Stomach (tissue), 9 donors: ENCODE data around the gene ZNRF3. TPM values are rescaled to one million over a fixed set of nuclear protein-coding genes. Genes with fewer than 3 reads are reported as not detected.
A peak's percentile ranks its signal among the peaks of the same experiment; 100 is the strongest.

Experiments
- DNase-seq, 2 donors: peaks; one replicate each; pipeline versions ENCODE4 v3.0.0 to v3.0.0-alpha.2; 2013 to 2019
- H3K27ac ChIP-seq, 5 donors: fragments of 200-600 bp in 4 of 5; sonication (generic) in 4 of 5; one replicate each; pipeline ENCODE4 v1.5.1; 2013 to 2019; ENCODE audit warnings: mild to moderate bottlenecking in 1 of 5, moderate library complexity in 1 of 5
- H3K27me3 ChIP-seq, 3 donors: fragments of 200-600 bp; sonication (generic); one replicate each; pipeline ENCODE4 v1.5.1; 2017 to 2019; ENCODE audit warnings: mixed run types in 1 of 3
- H3K36me3 ChIP-seq, 4 donors: fragments of 200-600 bp; sonication (generic); 1 replicate in 3 of 4; 2 replicates in 1 of 4; pipeline ENCODE4 v1.5.1; 2016 to 2019
- H3K4me1 ChIP-seq, 4 donors: fragments of 200-600 bp; sonication (generic); one replicate each; pipeline ENCODE4 v1.5.1; 2016 to 2019
- H3K4me3 ChIP-seq, 4 donors: fragments of 200-600 bp; sonication (generic) in 3 of 4; one replicate each; pipeline ENCODE4 v1.5.1; 2016 to 2019; ENCODE audit warnings: mild to moderate bottlenecking in 1 of 4
- H3K9me3 ChIP-seq, 4 donors: fragments of 200-600 bp; sonication (generic); one replicate each; pipeline ENCODE4 v1.5.1; 2016 to 2019
- EP300 ChIP-seq: sonication (generic); formaldehyde crosslinking; IDR thresholded peaks from one replicate; pipeline ENCODE4 v1.6.1; 2017; ENCODE audit warnings: antibody characterized with exemption
- POLR2A ChIP-seq, 4 donors: fragments of 450-650 bp; IDR thresholded peaks; one replicate each; pipeline ENCODE4 v1.6.1; 2016; ENCODE audit warnings: antibody characterized with exemption in 4 of 4, control low read depth in 2 of 4, mild to moderate bottlenecking in 1 of 4, moderate library complexity in 1 of 4
- POLR2AphosphoS5 ChIP-seq, 3 donors: sonication (generic); formaldehyde crosslinking; IDR thresholded peaks; one replicate each; pipeline ENCODE4 v1.6.1; 2016; ENCODE audit warnings: antibody characterized with exemption in 3 of 3
- WGBS, 5 donors: extraction: QIAGEN DNeasy Blood & Tissue Kit in 3 of 5; methylation state at CpG; one replicate each; pipeline versions ENCODE4 v1.1.5 to v1.1.7; 2013 to 2018; 5-methylcytosine and 5-hydroxymethylcytosine counted together
- intact Hi-C: fragments of 100-400 bp; cut with DNase I; formaldehyde crosslinking; loops from one replicate; pipeline ENCODE4 v1.15.1; 2023; ENCODE audit warnings: low total_unique reads
- polyA plus RNA-seq, 3 donors: library from polyadenylated mRNA; stranded (reverse); fragments of 200-250 nt; gene quantifications; one replicate each; pipeline ENCODE4 v1.2.3, GENCODE V29; 2013
- total RNA-seq, 5 donors: library from RNA; depleted of rRNA; stranded (reverse); fragments of >200 nt; gene quantifications; one replicate each; pipeline versions ENCODE4 v1.1.0 to v1.2.3, GENCODE V29; 2014 to 2016
- TF ChIP-seq, protein P1 (sequence below), 7 experiments: fragments of 450-650 bp in 4 of 7; fragments of 200-600 bp in 3 of 7; sonication (generic) in 3 of 7; IDR thresholded peaks; one replicate each; pipeline ENCODE4 v1.5.1; 2016 to 2019; ENCODE audit warnings: antibody characterized with exemption in 7 of 7, control low read depth in 2 of 7, mild to moderate bottlenecking in 1 of 7
- donor health status: healthy with polysubstance abuse.
- donor health status: Bipolar disorder and iron deficiency.
- donor health status: healthy.

ZNRF3 gene
- total and polyA plus RNA-seq, 8 donors: 1.4 to 52.7 (median 3.6) TPM

DNA sequence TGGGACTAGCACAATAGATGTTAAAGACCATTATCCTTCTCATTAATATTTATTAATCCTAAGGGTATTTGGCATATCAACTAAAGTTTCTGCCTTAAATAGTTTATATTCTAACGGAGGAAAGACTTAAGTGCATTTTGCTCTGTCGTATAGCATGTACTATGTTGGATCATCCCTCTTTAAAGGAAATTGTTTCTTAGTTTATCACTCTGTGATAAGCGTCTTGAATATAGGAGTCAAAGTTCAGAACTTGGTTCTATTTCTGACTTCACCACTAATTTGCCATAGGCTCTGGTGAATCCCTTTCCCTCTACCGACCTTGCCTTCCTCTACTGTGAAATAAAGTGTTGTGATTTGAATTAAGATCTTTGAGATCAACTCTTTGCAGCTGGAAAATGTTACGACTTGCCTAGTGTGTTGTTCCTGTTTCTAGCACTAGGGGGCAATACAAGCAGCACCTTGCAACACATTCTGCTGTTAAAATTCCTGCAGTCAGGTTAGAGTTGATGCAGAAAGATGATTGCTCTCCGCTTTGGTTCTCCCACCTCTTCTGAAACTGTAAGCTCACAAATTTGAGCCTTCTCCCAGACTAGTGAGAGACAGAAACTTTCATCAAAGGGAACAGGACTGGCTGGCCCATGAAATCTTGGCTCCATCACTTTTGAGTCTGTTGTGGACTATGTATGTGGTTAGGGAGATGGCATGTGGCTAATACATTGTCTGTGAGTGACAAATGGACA lies 27.8 kb upstream of the ZNRF3 start:
- Histone ChIP-seq H3K27ac (no peak overlapping the region), H3K9me3 (no peaks in the 10 kb centered on the region), H3K36me3 (no peaks in the 10 kb centered on the region), H3K4me1 (peaks cover 0 to 10% (median 4%) of the 10 kb centered on the region in 4 donors), H3K27me3 (no peaks in the 10 kb centered on the region), H3K4me3 (no peak overlapping the region)
- 8 to 20% (median 11%) methylated on average over 6 of the region's 6 CpGs for WGBS, 5 donors
- no peak for TF ChIP-seq POLR2A (IDR thresholded peaks at IDR 0.05)
- TF ChIP-seq, protein P1, sequence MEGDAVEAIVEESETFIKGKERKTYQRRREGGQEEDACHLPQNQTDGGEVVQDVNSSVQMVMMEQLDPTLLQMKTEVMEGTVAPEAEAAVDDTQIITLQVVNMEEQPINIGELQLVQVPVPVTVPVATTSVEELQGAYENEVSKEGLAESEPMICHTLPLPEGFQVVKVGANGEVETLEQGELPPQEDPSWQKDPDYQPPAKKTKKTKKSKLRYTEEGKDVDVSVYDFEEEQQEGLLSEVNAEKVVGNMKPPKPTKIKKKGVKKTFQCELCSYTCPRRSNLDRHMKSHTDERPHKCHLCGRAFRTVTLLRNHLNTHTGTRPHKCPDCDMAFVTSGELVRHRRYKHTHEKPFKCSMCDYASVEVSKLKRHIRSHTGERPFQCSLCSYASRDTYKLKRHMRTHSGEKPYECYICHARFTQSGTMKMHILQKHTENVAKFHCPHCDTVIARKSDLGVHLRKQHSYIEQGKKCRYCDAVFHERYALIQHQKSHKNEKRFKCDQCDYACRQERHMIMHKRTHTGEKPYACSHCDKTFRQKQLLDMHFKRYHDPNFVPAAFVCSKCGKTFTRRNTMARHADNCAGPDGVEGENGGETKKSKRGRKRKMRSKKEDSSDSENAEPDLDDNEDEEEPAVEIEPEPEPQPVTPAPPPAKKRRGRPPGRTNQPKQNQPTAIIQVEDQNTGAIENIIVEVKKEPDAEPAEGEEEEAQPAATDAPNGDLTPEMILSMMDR (IDR thresholded peaks at IDR 0.05): peak in 6 of 7 experiments; percentile 35 to 95 (median 92)
- peak in 1 of 3 donors; percentile 27 for TF ChIP-seq POLR2AphosphoS5 (IDR thresholded peaks at IDR 0.05)
- peak; percentile 42 to 91 for DNase-seq
- intact Hi-C loops: loop anchor here (10.0 kb wide), 2 partner anchors 299 to 399 kb away; no protein-coding TSS in a partner anchor

DNA sequence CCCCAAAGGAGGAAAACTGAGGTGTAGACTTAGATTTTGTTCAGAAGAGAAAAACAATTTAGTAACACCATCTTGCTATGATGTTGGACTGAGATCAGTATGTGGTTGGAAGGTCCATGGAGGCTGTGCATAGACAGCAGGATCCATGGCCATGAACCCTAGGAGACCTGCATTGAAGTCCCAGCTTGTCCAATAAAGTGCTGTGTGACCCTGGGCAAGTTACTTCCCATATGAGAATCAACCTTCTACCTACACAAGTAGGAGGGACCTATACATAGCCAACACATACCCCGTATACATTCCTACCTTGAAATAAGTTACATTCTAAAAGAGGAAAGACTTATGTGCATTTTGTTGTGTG lies 27.3 kb upstream of the ZNRF3 start:
- H3K27ac ChIP-seq: no peak overlapping the region
- H3K4me3 ChIP-seq: no peak overlapping the region
- DNase-seq: no peak
- H3K4me1 ChIP-seq: peaks cover 0 to 10% (median 4%) of the 10 kb centered on the region in 4 donors
- 91 to 97% (median 96%) methylated on average over 1 of the region's 1 CpG for WGBS, 5 donors
- intact Hi-C loops: loop anchor here (10.0 kb wide), 2 partner anchors 299 to 399 kb away; no protein-coding TSS in a partner anchor
- H3K27me3 ChIP-seq: no peaks in the 10 kb centered on the region
- no peaks in the 10 kb centered on the region for H3K9me3 ChIP-seq
- TF ChIP-seq POLR2A (IDR thresholded peaks at IDR 0.05) (no peak), EP300 (no peak), POLR2AphosphoS5 (IDR thresholded peaks at IDR 0.05) (no peak)
- TF ChIP-seq, protein P1 (IDR thresholded peaks at IDR 0.05): no peak
- H3K36me3 ChIP-seq: no peaks in the 10 kb centered on the region

DNA sequence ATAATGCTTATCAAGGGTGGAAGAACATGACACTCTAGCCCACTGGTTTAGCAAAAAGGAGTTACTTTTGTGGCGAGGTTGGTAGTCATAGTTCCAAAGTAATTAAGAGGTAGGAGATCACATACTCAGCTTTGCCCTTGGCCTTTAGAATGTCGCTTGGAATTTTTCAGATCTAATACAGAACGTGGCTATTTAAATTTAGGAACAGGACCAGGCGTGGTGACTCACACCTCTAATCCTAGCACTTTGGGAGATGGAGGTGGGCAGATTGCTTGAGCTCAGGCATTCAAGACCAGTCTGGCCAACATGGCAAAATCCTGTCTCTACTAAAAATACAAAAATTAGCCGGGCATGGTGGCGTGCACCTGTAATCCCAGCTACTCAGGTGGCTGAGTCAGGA lies 26.1 kb upstream of the ZNRF3 start:
- Histone ChIP-seq H3K27me3 (no peaks in the 10 kb centered on the region), H3K4me3 (no peak overlapping the region), H3K36me3 (no peaks in the 10 kb centered on the region), H3K9me3 (no peaks in the 10 kb centered on the region), H3K4me1 (peaks cover 0 to 10% (median 4%) of the 10 kb centered on the region in 4 donors), H3K27ac (no peak overlapping the region)
- WGBS, 5 donors: 69 to 83% (median 72%) methylated on average over 6 of the region's 6 CpGs
- TF ChIP-seq EP300 (no peak), POLR2A (IDR thresholded peaks at IDR 0.05) (no peak), POLR2AphosphoS5 (IDR thresholded peaks at IDR 0.05) (no peak)
- TF ChIP-seq, protein P1 (IDR thresholded peaks at IDR 0.05): no peak
- DNase-seq: no peak
- intact Hi-C loops: loop anchor here (10.0 kb wide), 2 partner anchors 298 to 398 kb away; no protein-coding TSS in a partner anchor

DNA sequence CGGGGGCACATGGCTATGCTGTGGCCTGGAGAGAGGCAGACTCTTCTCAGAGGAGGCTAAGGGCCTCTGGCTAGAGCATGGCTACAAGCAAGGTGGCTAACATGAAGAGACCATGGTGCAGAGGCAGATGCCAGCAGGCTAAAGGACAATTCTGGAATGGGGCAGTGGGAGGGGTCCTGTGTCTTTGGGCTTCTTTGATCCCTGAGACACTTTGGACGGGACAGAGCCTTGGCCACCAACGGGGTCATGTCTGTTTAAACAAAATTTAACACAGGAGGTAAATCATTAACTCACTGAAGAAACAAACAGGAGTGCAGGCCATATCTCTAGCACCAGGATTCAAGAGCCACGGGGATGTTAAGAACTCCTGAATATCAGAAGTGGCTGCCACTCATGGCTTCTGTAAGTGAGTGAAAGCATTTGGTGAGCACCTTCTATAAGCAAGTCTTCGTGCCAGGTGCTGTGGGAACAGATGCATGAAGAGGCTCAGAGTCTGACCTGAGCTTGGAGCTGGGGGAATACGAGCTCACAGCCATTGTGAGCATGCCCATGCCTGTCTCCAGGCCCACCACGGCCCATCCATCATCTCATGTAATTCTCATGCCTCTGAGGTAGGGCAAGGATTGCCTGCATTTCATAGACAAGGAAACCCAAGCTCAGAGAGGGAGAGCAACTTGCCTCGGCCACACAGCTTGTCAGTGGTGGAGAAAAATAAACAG lies 18.3 kb upstream of the ZNRF3 start:
- H3K9me3 ChIP-seq: no peaks in the 10 kb centered on the region
- no peaks in the 10 kb centered on the region for H3K36me3 ChIP-seq
- H3K4me3 ChIP-seq: no peak overlapping the region
- WGBS, 5 donors: 44 to 71% (median 49%) methylated on average over 8 of the region's 8 CpGs
- TF ChIP-seq POLR2AphosphoS5 (IDR thresholded peaks at IDR 0.05): no peak
- TF ChIP-seq POLR2A (IDR thresholded peaks at IDR 0.05): no peak
- TF ChIP-seq, protein P1 (IDR thresholded peaks at IDR 0.05): no peak
- no peak for TF ChIP-seq EP300
- DNase-seq: peak in 1 of 2 donors; percentile 21
- no peaks in the 10 kb centered on the region for H3K27me3 ChIP-seq
- peaks cover 0 to 10% (median 9%) of the 10 kb centered on the region in 4 donors for H3K4me1 ChIP-seq
- intact Hi-C loops: no loop called here
- no peak overlapping the region for H3K27ac ChIP-seq
